Smooth muscle cell (in vitro differentiated cells): ENCODE measurements around the gene MIB1. TPM values are rescaled to one million over a fixed set of nuclear protein-coding genes. Genes with fewer than 3 reads are reported as not detected.

Experiments
- DNase-seq: peaks from one replicate; lab custom pipeline; 2025; ENCODE audit not compliant: unreplicated experiment; lab: John Stamatoyannopoulos, UW
- H2AFZ ChIP-seq: fragments of 200-600 bp; sonication (generic); 2 replicates; pipeline ENCODE4 v1.6.0; 2016; ENCODE audit warnings: antibody characterized with exemption, low read depth, mild to moderate bottlenecking
- H3F3A ChIP-seq: fragments of 200-600 bp; sonication (generic); 2 replicates; pipeline ENCODE4 v1.6.0; 2017; ENCODE audit warnings: antibody characterized with exemption, low read depth
- H3K27ac ChIP-seq: fragments of 200-600 bp; sonication (generic); 2 replicates; pipeline ENCODE4 v1.5.1; 2016; ENCODE audit warnings: low read depth, mild to moderate bottlenecking
- H3K27me3 ChIP-seq: fragments of 200-600 bp; sonication (generic); 2 replicates; pipeline ENCODE4 v1.6.1; 2016; ENCODE audit warnings: low read depth, mild to moderate bottlenecking
- H3K36me3 ChIP-seq: fragments of 200-600 bp; sonication (generic); 2 replicates; pipeline ENCODE4 v1.5.1; 2016; ENCODE audit warnings: low read depth
- H3K4me1 ChIP-seq: fragments of 200-600 bp; sonication (generic); 2 replicates; pipeline ENCODE4 v1.5.1; 2016; ENCODE audit warnings: low read depth
- H3K4me2 ChIP-seq: fragments of 200-600 bp; sonication (generic); 2 replicates; pipeline ENCODE4 v1.6.0; 2016; ENCODE audit warnings: mild to moderate bottlenecking
- H3K4me3 ChIP-seq: fragments of 200-600 bp; sonication (generic); 2 replicates; pipeline ENCODE4 v1.5.1; 2016; ENCODE audit warnings: mild to moderate bottlenecking
- H3K79me2 ChIP-seq: fragments of 200-600 bp; sonication (generic); 2 replicates; pipeline ENCODE4 v1.6.0; 2016; ENCODE audit warnings: low read depth, mild to moderate bottlenecking
- H3K9ac ChIP-seq: fragments of 200-600 bp; sonication (generic); 2 replicates; pipeline ENCODE4 v1.6.0; 2016; ENCODE audit warnings: low read depth
- H3K9me3 ChIP-seq: fragments of 200-600 bp; sonication (generic); replicated peaks from 2 replicates; pipeline ENCODE4 v1.5.1; 2016; ENCODE audit warnings: low read depth
- H4K20me1 ChIP-seq: fragments of 200-600 bp; sonication (generic); 2 replicates; pipeline ENCODE4 v1.6.0; 2016; ENCODE audit warnings: low read depth
- WGBS: methylation state at CpG from one replicate; pipeline ENCODE4 v1.1.7; 2016; ENCODE audit warnings: low lambda C conversion rate; 5-methylcytosine and 5-hydroxymethylcytosine counted together
- polyA plus RNA-seq: library from polyadenylated mRNA; unstranded; fragments of >200 nt; fragmentation: Nextera tagmentation; extraction: Ambion mirVana; gene quantifications from 2 replicates; pipeline ENCODE4 v1.2.1, GENCODE V29; 2016
- total RNA-seq: library from RNA; depleted of rRNA; stranded (reverse); fragments of >200 nt; gene quantifications from 2 replicates; pipeline ENCODE4 v1.2.3, GENCODE V29; 2014
- TF ChIP-seq, protein P1 (sequence below): fragments of 200-600 bp; sonication (generic); IDR thresholded peaks from 2 replicates; pipeline ENCODE4 v1.5.1; 2017; ENCODE audit warnings: borderline replicate concordance, mild to moderate bottlenecking, antibody characterized with exemption; ENCODE audit not compliant: insufficient read depth, poor library complexity, severe bottlenecking

MIB1 gene
- total and polyA plus RNA-seq, 2 experiments from 2014 or later: 9.2 to 69.1 TPM

DNA sequence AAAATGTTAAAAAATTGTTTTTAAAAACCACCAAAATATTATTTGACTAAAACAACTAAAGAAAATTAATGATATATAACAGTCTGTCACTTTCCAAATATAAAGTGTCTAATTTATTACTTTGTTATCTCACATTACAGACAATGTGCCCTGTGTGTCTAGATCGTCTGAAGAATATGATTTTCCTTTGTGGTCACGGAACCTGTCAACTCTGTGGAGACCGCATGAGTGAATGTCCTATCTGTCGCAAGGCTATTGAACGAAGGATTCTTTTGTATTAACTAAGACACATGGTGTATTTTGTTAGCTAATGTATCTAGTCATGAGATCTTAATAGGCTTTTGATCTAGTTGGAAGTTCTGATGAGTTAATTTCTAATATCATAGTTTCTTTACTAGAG lies 123.8 kb downstream of the MIB1 start:
- Histone ChIP-seq H3K27me3 (no peaks in the 10 kb centered on the region), H3K4me2 (no peak overlapping the region), H4K20me1 (no peaks in the 10 kb centered on the region), H3K36me3 (peaks cover 14% of the 10 kb centered on the region), H3K4me3 (no peak overlapping the region), H3F3A (no peaks in the 10 kb centered on the region), H3K79me2 (no peaks in the 10 kb centered on the region), H2AFZ (no peak overlapping the region), H3K4me1 (no peaks in the 10 kb centered on the region), H3K27ac (no peak overlapping the region), H3K9me3 (no peaks in the 10 kb centered on the region), H3K9ac (no peak overlapping the region)
- no peak for DNase-seq
- 95% methylated on average over 5 of the region's 5 CpGs for WGBS
- TF ChIP-seq, protein P1, sequence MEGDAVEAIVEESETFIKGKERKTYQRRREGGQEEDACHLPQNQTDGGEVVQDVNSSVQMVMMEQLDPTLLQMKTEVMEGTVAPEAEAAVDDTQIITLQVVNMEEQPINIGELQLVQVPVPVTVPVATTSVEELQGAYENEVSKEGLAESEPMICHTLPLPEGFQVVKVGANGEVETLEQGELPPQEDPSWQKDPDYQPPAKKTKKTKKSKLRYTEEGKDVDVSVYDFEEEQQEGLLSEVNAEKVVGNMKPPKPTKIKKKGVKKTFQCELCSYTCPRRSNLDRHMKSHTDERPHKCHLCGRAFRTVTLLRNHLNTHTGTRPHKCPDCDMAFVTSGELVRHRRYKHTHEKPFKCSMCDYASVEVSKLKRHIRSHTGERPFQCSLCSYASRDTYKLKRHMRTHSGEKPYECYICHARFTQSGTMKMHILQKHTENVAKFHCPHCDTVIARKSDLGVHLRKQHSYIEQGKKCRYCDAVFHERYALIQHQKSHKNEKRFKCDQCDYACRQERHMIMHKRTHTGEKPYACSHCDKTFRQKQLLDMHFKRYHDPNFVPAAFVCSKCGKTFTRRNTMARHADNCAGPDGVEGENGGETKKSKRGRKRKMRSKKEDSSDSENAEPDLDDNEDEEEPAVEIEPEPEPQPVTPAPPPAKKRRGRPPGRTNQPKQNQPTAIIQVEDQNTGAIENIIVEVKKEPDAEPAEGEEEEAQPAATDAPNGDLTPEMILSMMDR: no peak

DNA sequence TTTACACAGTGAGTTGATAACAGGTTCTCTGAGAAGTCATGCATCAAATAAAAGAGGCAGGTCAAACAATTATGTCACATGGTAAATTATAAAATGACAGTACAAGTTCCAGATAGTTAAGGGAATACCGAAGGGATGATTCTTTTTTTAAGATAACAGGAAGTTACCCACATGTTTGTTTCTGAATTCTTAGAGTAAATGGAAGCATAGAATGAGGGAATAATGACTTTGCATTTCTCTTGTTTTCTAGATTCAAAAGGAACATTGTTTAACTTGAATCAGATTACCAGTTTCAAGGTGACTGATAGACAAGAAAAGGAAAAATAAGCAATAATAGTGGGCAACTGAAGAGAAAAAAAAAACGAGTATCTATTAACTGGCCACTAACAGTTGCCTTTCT lies 124.5 kb downstream of the MIB1 start:
- no peaks in the 10 kb centered on the region for H3K9me3 ChIP-seq
- no peak overlapping the region for H2AFZ ChIP-seq
- peaks cover 14% of the 10 kb centered on the region for H3K36me3 ChIP-seq
- no peaks in the 10 kb centered on the region for H3F3A ChIP-seq
- no peak overlapping the region for H3K4me2 ChIP-seq
- H3K9ac ChIP-seq: no peak overlapping the region
- 89% methylated on average over 2 of the region's 2 CpGs for WGBS
- no peak overlapping the region for H3K4me3 ChIP-seq
- H3K27me3 ChIP-seq: no peaks in the 10 kb centered on the region
- TF ChIP-seq, protein P1: no peak
- H3K79me2 ChIP-seq: no peaks in the 10 kb centered on the region
- H4K20me1 ChIP-seq: no peaks in the 10 kb centered on the region
- H3K27ac ChIP-seq: no peak overlapping the region
- H3K4me1 ChIP-seq: no peaks in the 10 kb centered on the region
- no peak for DNase-seq

DNA sequence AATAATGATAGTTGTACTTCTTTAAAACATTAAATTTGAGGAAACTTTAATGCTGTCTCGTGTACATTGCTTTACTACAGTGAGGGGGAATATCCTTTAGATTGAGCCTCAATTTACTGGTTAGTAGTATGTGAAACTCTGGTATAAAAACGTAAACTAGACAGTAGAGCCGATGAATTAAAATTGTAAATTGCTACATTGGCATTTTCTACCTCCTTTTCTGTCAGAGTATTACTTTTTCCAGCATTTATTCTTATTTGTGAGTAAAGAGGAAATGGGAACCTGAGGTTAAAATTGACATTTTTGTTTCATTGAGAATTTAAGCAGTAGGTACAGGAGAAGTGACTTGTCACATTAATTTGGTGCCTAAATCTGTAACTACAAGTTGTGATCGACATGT lies 128.2 kb downstream of the MIB1 start:
- Histone ChIP-seq H3K9me3 (no peaks in the 10 kb centered on the region), H3K4me2 (no peak overlapping the region), H3K79me2 (no peaks in the 10 kb centered on the region), H3K4me3 (no peak overlapping the region), H3K36me3 (peaks cover 10% of the 10 kb centered on the region), H3K27ac (no peak overlapping the region), H2AFZ (no peak overlapping the region), H3K27me3 (no peaks in the 10 kb centered on the region), H4K20me1 (no peaks in the 10 kb centered on the region), H3K9ac (no peak overlapping the region), H3F3A (no peaks in the 10 kb centered on the region), H3K4me1 (no peaks in the 10 kb centered on the region)
- TF ChIP-seq, protein P1: no peak
- 98% methylated on average over 4 of the region's 4 CpGs for WGBS
- no peak for DNase-seq

DNA sequence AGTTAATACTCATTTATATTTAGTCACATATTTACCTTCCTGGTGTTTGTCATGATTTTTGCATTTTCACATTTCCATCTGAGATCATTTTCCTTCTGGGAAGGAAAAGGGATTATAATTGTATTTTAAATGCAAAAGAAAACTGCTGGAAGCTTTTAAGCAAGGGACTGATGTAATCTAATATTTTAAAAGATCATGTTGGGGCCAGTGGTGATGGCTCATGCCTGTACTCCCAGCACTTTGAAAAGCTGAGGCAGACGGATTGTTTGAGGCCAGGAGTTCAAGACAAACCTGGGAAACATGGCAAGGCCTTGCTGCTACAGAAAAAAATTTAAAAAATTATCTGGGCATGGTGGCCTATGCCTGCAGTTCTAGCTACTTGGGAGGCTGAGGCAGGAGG lies 149.0 kb downstream of the MIB1 start:
- H4K20me1 ChIP-seq: no peaks in the 10 kb centered on the region
- WGBS: 68% methylated on average over 1 of the region's 1 CpG
- H3K4me2 ChIP-seq: no peak overlapping the region
- no peaks in the 10 kb centered on the region for H3F3A ChIP-seq
- DNase-seq: no peak
- H2AFZ ChIP-seq: no peak overlapping the region
- no peak overlapping the region for H3K4me3 ChIP-seq
- no peaks in the 10 kb centered on the region for H3K9me3 ChIP-seq
- H3K27ac ChIP-seq: no peak overlapping the region
- H3K4me1 ChIP-seq: no peaks in the 10 kb centered on the region
- no peak overlapping the region for H3K9ac ChIP-seq
- H3K79me2 ChIP-seq: no peaks in the 10 kb centered on the region
- TF ChIP-seq, protein P1: no peak
- H3K36me3 ChIP-seq: no peaks in the 10 kb centered on the region
- no peaks in the 10 kb centered on the region for H3K27me3 ChIP-seq
